ENCODE results near the gene AP1G1.

The AP1G1 gene

GRCh38 chr16:71767060-71767900 lies 41.4 kb downstream of the AP1G1 start:
- H3K27ac ChIP-seq: no peak overlapping the region
- no peak for TF ChIP-seq CTCF (conservative IDR thresholded peaks at IDR 0.05)

DNA sequence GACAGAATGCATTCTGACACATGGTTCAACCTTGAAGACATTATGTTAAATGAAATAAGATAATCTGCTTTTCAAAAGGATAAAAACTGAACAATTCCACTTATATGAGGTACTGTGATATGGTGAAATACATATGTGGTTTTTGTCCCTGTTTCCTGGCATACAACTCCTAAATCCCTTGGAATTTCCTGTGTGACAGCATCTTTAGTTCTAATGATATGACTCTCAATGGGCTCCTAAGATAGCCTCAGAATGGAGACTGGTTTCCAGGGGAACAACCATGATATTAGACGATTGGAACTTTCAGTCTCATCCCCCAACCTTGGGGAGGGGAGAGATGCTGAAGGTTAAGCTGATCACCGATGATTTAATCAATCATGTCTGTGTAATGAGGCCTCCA lies 46.4 kb downstream of the AP1G1 start:
- H3K27ac ChIP-seq: no peak overlapping the region
- TF ChIP-seq CTCF (conservative IDR thresholded peaks at IDR 0.05): no peak

DNA sequence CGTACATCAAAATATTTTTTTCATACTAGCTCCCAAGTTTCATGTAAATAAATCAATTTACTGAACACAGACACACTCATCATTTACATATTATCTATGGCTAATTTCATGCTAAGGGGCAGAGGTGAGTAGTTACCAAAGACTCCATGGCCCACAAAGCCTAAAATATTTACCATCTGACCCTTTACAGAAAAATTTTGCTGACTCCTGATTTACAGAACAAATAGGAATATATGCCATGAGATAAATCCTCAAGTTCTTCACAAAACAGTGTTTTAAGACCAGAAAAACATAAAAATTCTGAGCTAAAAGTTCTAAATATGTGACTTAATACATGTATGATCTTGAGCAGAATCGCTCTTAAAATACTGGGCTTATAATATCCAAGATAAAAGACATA lies 47.5 kb downstream of the AP1G1 start:
- no peak overlapping the region for H3K27ac ChIP-seq
- no peak for TF ChIP-seq CTCF (conservative IDR thresholded peaks at IDR 0.05)

DNA sequence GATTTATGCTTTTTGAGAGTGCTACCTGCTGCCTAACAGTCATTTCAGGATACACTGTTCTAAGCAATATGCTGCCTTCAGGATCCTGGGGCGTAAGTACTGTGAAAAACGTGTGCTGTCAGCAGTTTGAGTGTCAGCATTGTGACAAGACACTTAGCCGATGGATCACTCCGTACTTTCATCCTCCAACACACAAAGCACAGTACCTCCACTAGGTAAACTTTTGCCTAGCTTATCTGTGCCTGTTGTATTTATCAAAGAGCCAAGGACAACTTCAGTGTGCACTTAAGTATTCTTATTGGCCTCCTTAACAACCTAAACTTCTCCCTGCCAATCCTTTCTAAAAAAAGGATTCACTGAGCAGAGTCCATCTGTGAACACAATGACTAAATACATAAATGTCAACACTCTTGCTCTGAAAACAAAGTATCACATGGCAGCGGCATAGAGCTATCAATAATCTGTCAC lies 50.3 kb downstream of the AP1G1 start:
- no peak for TF ChIP-seq CTCF (conservative IDR thresholded peaks at IDR 0.05)

DNA sequence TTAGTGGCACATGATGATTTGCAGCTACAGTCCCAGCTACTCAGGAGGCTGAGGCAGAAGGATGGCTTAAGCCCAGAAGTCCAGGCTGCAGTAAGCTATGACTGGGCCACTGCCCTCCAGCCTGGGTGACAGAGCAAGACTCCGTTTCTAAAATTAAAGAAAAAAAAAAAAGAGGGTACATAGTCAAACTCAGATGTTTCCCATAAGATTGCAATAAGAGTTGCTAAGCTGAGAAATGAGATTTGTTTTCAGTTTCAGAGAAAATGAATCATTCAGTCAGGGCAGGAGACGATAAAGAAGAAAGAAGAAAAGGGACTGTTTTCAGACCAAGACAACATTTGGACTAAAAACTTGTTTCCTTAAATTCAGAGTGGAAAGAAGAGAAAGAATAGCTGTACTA lies 54.0 kb downstream of the AP1G1 start:
- H3K27ac ChIP-seq: no peak overlapping the region
- TF ChIP-seq CTCF (conservative IDR thresholded peaks at IDR 0.05): no peak

More for the DNA sequence above, 50.3 kb downstream of the AP1G1 start:
- H3K27ac ChIP-seq: peak overlapping the region; percentile 47

DNA sequence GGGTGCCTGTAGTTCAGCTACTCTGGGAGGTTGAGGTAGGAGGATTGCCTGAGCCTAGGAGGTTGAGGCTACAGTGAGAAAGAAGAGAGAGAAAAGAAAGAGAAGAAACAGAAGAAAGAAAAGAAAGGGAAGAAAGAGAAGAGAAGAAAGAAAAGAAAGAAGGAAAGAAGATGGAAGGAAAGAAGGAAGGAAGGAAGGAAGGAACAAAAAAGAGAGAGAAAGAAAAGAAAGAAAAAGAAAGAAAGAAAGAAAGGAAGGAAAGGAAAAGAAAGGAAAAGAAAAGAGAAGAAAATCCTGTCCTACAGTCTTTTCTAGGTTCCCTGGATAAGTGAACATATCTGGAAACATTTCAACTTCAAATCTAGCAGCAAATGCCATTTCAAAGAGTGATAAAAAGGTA lies 54.5 kb downstream of the AP1G1 start:
- H3K27ac ChIP-seq: no peak overlapping the region
- no peak for TF ChIP-seq CTCF (conservative IDR thresholded peaks at IDR 0.05)

DNA sequence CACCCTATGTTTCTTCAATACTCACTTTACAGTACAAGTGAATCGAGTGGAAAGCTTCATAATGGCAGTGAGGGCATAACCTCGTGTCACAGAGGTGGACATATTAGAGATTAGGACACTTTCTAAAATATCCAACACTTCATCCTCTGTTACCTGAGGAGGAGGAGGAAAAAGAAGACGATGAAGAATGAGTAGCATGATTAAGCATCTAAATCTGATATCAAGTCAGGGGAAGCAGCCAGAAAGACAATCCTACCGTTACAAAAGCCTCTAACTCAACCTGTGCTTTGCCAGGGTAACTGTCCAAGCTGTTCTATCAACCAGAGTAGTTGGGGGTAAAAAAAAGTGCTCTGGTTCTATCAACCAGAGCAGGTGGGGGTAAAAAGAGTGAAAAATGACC lies 60.4 kb downstream of the AP1G1 start:
- TF ChIP-seq CTCF (conservative IDR thresholded peaks at IDR 0.05): no peak
- no peak overlapping the region for H3K27ac ChIP-seq
